ENCODE results near the gene RALGAPB. TPM values are rescaled to one million over a fixed set of nuclear protein-coding genes. Genes with fewer than 3 reads are reported as not detected.
A peak's percentile ranks its signal among the peaks of the same experiment; 100 is the strongest.

The RALGAPB gene
- total and polyA plus RNA-seq, 2 of the 13 experiments (the other 11 are each of a cell fraction or from before 2014, with no cell fraction given) = 17.6 to 30.6 TPM

- TF ChIP-seq ZNF512 (CRISPR knock-in tag; IDR thresholded peaks at IDR 0.05) (no peak), WIZ (CRISPR knock-in tag; IDR thresholded peaks at IDR 0.05) (no peak), YEATS2 (CRISPR knock-in tag; IDR thresholded peaks at IDR 0.05; ENCODE audit: borderline replicate concordance) (no peak), AKNA (CRISPR knock-in tag; IDR thresholded peaks at IDR 0.05; ENCODE audit: borderline replicate concordance) (no peak), TBX3 (IDR thresholded peaks at IDR 0.05; ENCODE audit: borderline replicate concordance) (no peak), SPEN (CRISPR knock-in tag; IDR thresholded peaks at IDR 0.05; ENCODE audit: low read depth) (peak; percentile 52; the same call in 1 of the 2 replicates), ZNF605 (CRISPR knock-in tag; IDR thresholded peaks at IDR 0.05) (no peak), TCF7 (IDR thresholded peaks at IDR 0.05; ENCODE audit: low read depth) (no peak), SOX5 (CRISPR knock-in tag; IDR thresholded peaks at IDR 0.05; ENCODE audit: borderline replicate concordance) (no peak), ZNF563 (CRISPR knock-in tag; IDR thresholded peaks at IDR 0.05) (no peak), ZSCAN29 (CRISPR knock-in tag; conservative IDR thresholded peaks at IDR 0.05) (no peak), CHD4 (IDR thresholded peaks at IDR 0.05; ENCODE audit: borderline replicate concordance, low read length) (no peak), U2AF1 (optimal IDR thresholded peaks at IDR 0.05; ENCODE audit: low read depth, low read length) (no peak), KIAA2018 (CRISPR knock-in tag; IDR thresholded peaks at IDR 0.05; ENCODE audit: borderline replicate concordance) (no peak), CEBPB (IDR thresholded peaks at IDR 0.05; ENCODE audit: borderline replicate concordance, low read depth, low read length) (no peak), ZNF333 (CRISPR knock-in tag; IDR thresholded peaks at IDR 0.05; ENCODE audit: borderline replicate concordance) (no peak)
These were observed 126.8 kb downstream of the RALGAPB start (continued) for GRCh38 chr20:38599410-38599882.
